Osteoblast (primary cell): ENCODE data around the gene POP4. TPM values are rescaled to one million over a fixed set of nuclear protein-coding genes. Genes with fewer than 3 reads are reported as not detected.

Experiments used
- DNase-seq: peaks from one replicate; pipeline ENCODE4 v3.0.0; 2011; ENCODE audit warnings: low spot score, mixed read lengths; ENCODE audit not compliant: insufficient read length; ENCODE audit errors: missing footprints
- H2AFZ ChIP-seq: 2 replicates; pipeline ENCODE4 v1.6.0; 2011; ENCODE audit warnings: mild to moderate bottlenecking, low read length
- H3K27ac ChIP-seq: 2 replicates; pipeline ENCODE4 v1.5.1; 2011; ENCODE audit warnings: mild to moderate bottlenecking, low read depth, low read length, moderate library complexity
- H3K27me3 ChIP-seq: 2 replicates; pipeline ENCODE4 v1.6.0; 2012; ENCODE audit warnings: mild to moderate bottlenecking, control low read depth, inconsistent platforms, low read length, moderate library complexity; ENCODE audit not compliant: insufficient read depth
- H3K36me3 ChIP-seq: 2 replicates; pipeline ENCODE4 v1.5.1; 2011; ENCODE audit warnings: mild to moderate bottlenecking, low read length, control low read depth, moderate library complexity; ENCODE audit not compliant: insufficient read depth
- H3K4me1 ChIP-seq: 2 replicates; pipeline ENCODE4 v1.5.1; 2011; ENCODE audit warnings: mild to moderate bottlenecking, low read length, control low read depth, moderate library complexity; ENCODE audit not compliant: insufficient read depth
- H3K4me2 ChIP-seq: 2 replicates; pipeline ENCODE4 v1.6.0; 2011; ENCODE audit warnings: mild to moderate bottlenecking, low read length; ENCODE audit not compliant: insufficient read depth
- H3K4me3 ChIP-seq: fragments of 200-600 bp; sonication (generic); 3 replicates; pipeline ENCODE4 v1.5.1; 2012; ENCODE audit warnings: mild to moderate bottlenecking, low read length, inconsistent platforms; ENCODE audit not compliant: insufficient read depth
- H3K79me2 ChIP-seq: 2 replicates; pipeline ENCODE4 v1.6.0; 2012; ENCODE audit warnings: mild to moderate bottlenecking, low read length, control low read depth, inconsistent platforms; ENCODE audit not compliant: insufficient read depth
- H3K9me3 ChIP-seq: 2 replicates; pipeline ENCODE4 v1.5.1; 2011; ENCODE audit warnings: low read depth, low read length, control low read depth
- H4K20me1 ChIP-seq: 2 replicates; pipeline ENCODE4 v1.6.0; 2012; ENCODE audit warnings: mild to moderate bottlenecking, low read length, control low read depth; ENCODE audit not compliant: insufficient read depth
- total RNA-seq: library from RNA; depleted of rRNA; stranded (reverse); fragments of >200 nt; gene quantifications from 2 replicates; pipeline ENCODE4 v1.2.3, GENCODE V29; 2012
- TF ChIP-seq, protein P1 (sequence below): IDR thresholded peaks from 2 replicates; pipeline ENCODE4 v1.5.1; 2011; ENCODE audit warnings: mild to moderate bottlenecking, low read depth, low read length, moderate library complexity; ENCODE audit errors: extremely low read depth

POP4 gene
- total RNA-seq, 1 donor: 59.4 TPM

DNA sequence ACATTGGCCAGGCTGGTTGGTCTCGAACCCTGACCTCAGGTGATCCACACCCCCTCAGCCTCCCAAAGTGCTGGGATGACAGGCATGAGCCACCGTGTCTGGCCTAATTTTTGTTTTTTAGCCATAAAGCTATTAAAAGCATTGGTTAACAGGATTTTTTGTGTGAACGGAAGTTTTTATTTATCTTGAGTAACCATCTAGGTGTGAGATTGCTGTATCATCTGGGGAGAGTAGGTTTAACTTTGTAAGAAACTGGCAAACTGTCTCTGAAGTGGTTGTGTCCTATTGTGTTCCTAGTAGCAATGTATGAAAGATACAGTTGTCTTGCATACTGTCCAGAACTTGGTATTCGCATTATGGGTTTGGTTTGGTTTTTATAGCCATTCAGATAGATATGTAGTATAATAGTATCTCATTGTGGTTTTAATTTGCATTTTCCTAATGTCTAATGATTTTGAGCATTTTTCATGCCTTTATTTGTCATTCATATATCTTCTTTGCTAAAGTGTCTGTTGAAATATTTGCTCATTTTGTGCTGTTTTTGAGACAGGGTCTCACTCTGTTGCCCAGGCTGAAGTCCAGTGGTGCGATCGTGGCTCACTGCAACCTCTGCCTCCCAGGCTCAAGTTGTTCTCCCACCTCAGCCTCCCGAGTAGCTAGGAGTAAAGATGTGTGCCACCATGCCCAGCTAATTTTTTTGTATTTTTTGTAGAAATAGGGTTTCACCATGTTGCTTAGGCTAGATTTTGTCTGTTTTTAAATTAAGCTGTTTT is 45.7 kb downstream of the POP4 start:
- Histone ChIP-seq H3K27me3 (peaks cover 2% of the 10 kb centered on the region), H3K4me3 (no peak overlapping the region), H3K4me2 (no peak overlapping the region), H3K36me3 (no peaks in the 10 kb centered on the region), H3K79me2 (no peaks in the 10 kb centered on the region), H3K9me3 (no peaks in the 10 kb centered on the region), H3K27ac (no peak overlapping the region), H2AFZ (no peak overlapping the region), H4K20me1 (no peaks in the 10 kb centered on the region), H3K4me1 (no peaks in the 10 kb centered on the region)
- DNase-seq: no peak
- TF ChIP-seq, protein P1, sequence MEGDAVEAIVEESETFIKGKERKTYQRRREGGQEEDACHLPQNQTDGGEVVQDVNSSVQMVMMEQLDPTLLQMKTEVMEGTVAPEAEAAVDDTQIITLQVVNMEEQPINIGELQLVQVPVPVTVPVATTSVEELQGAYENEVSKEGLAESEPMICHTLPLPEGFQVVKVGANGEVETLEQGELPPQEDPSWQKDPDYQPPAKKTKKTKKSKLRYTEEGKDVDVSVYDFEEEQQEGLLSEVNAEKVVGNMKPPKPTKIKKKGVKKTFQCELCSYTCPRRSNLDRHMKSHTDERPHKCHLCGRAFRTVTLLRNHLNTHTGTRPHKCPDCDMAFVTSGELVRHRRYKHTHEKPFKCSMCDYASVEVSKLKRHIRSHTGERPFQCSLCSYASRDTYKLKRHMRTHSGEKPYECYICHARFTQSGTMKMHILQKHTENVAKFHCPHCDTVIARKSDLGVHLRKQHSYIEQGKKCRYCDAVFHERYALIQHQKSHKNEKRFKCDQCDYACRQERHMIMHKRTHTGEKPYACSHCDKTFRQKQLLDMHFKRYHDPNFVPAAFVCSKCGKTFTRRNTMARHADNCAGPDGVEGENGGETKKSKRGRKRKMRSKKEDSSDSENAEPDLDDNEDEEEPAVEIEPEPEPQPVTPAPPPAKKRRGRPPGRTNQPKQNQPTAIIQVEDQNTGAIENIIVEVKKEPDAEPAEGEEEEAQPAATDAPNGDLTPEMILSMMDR: no peak

DNA sequence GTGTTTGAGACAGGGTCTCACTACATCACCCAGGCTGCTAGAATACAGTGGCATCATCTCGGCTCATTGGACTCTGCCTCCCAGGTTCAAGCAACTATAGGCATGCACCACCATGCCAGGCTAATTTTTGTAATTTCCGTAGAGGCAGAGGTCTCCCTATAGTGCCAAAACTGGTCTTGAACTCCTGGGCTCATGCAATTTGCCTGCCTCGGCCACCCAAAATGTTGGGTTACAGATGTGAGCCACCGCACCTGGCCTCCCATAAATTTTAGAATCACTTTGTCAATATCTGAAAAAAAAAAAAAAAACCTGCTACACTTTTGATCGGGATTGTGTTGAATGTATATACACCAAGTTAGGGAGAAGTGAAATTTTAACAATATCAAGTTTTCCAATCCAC is 47.3 kb downstream of the POP4 start:
- Histone ChIP-seq H4K20me1 (no peaks in the 10 kb centered on the region), H3K27me3 (peaks cover 2% of the 10 kb centered on the region), H3K79me2 (no peaks in the 10 kb centered on the region), H3K27ac (no peak overlapping the region), H3K4me2 (no peak overlapping the region), H3K9me3 (no peaks in the 10 kb centered on the region), H3K4me3 (no peak overlapping the region), H3K36me3 (no peaks in the 10 kb centered on the region), H2AFZ (no peak overlapping the region), H3K4me1 (no peaks in the 10 kb centered on the region)
- TF ChIP-seq, protein P1: no peak
- DNase-seq: no peak

DNA sequence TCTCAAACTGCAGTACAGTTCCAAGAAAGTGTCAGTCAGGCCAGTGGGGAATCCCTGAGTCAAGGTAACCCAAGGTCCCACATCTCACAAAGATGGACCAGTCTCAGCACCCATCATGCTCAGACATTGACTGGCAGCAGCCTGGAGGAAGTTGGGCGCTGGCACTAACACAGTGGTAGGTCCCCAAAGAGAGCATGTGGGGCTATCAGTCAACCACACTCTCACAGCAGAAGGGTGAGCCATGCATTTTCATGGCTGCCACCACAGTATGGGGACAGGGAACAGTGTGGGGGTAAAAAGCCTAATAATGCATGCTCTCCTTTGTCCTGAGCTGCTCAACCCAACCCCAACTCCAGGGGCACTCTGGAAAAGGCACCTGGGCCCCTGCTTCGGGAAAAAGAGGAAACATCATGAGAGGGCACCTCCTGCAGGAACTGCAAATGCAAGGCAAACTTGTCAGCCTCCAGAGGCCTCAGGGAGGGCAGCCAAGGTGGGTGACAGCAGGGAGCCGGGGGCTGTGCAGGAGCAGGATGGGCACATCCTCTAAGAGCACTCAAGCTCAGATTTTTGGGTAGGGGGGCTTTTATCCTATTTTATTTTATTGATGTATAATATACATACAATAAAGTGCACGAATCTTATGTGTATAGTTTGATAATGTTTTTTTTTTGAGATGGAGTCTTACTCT is 49.7 kb downstream of the POP4 start:
- peaks cover 2% of the 10 kb centered on the region for H3K4me1 ChIP-seq
- H3K79me2 ChIP-seq: no peaks in the 10 kb centered on the region

More for the DNA sequence above, 49.7 kb downstream of the POP4 start:
- TF ChIP-seq, protein P1: no peak
- Histone ChIP-seq H3K27ac (no peak overlapping the region), H3K27me3 (peaks cover 2% of the 10 kb centered on the region), H3K9me3 (no peaks in the 10 kb centered on the region), H3K4me3 (no peak overlapping the region), H3K4me2 (no peak overlapping the region), H2AFZ (no peak overlapping the region), H3K36me3 (no peaks in the 10 kb centered on the region), H4K20me1 (no peaks in the 10 kb centered on the region)
- DNase-seq: no peak
